Endothelial cell of umbilical vein (primary cell): ENCODE data around the gene AIRE. TPM values are rescaled to one million over a fixed set of nuclear protein-coding genes. Genes with fewer than 3 reads are reported as not detected.

ENCODE experiments used
- BruUV-seq: library from RNA; stranded (reverse); fragments of 400-500 nt; replicated peaks from 2 replicates; lab custom pipeline; 2021; lab: Mats Ljungman, UMichigan
- CTCF ChIA-PET: fragments of 300-600, 350-600 bp; sonication (Branson Sonifier 250); formaldehyde crosslinking; loops from one replicate; lab custom pipeline; 2021; ENCODE audit warnings: antibody characterized with exemption, inconsistent platforms; lab: Charles Lee
- POLR2A ChIA-PET: fragments of 300-600, 350-600 bp; sonication (Branson Sonifier 250); formaldehyde crosslinking; loops from one replicate; lab custom pipeline; 2021; ENCODE audit warnings: antibody characterized with exemption, inconsistent platforms; lab: Charles Lee
- DNase-seq: peaks from one replicate; pipeline ENCODE4 v3.0.0-alpha.2; 2011; ENCODE audit warnings: low read depth, low spot score
- FAIRE-seq: peaks from 2 replicates; lab custom pipeline; 2011; peaks lifted over from hg19 to GRCh38; lab: Jason Lieb, UNC
- H2AFZ ChIP-seq: 2 replicates; pipeline ENCODE4 v1.6.0; 2012; ENCODE audit warnings: low read depth, low read length, control low read depth, inconsistent platforms
- H3K27ac ChIP-seq: 2 replicates; pipeline ENCODE4 v1.5.1; 2011; ENCODE audit warnings: low read depth, mild to moderate bottlenecking, control low read depth, low read length, moderate library complexity; ENCODE audit not compliant: insufficient read depth
- H3K27me3 ChIP-seq, 2 experiments: 2 replicates each; pipeline versions ENCODE4 v1.6.0 to v1.6.1; 2011; ENCODE audit warnings: low read length in 2 of 2, mixed read lengths in 1 of 2; ENCODE audit not compliant: control insufficient read depth in 2 of 2, insufficient read depth in 2 of 2
- H3K36me3 ChIP-seq, 2 experiments: 2 replicates in 1 of 2; 3 replicates in 1 of 2; pipeline ENCODE4 v1.5.1; 2011; ENCODE audit warnings: low read length in 2 of 2, mild to moderate bottlenecking in 1 of 2, moderate library complexity in 1 of 2; ENCODE audit not compliant: control insufficient read depth in 2 of 2, insufficient read depth in 2 of 2; ENCODE audit errors: extremely low read depth in 1 of 2
- H3K4me1 ChIP-seq: 3 replicates; pipeline ENCODE4 v1.5.1; 2011; ENCODE audit warnings: mild to moderate bottlenecking, low read length; ENCODE audit not compliant: control insufficient read depth, insufficient read depth; ENCODE audit errors: extremely low read depth
- H3K4me2 ChIP-seq: 2 replicates; pipeline ENCODE4 v1.6.1; 2011; ENCODE audit warnings: low read length, control low read depth, mixed read lengths; ENCODE audit not compliant: insufficient read depth
- H3K4me3 ChIP-seq, 3 experiments: fragments of 200-600 bp in 1 of 3; sonication (generic), shearing (Covaris generic) in 1 of 3; replicated peaks in 1 of 3; 2 replicates each; pipeline ENCODE4 v1.5.1; 2011 to 2016; ENCODE audit warnings: control low read depth in 3 of 3, low read length in 3 of 3, mild to moderate bottlenecking in 2 of 3, inconsistent platforms in 1 of 3, low read depth in 1 of 3, moderate library complexity in 1 of 3; ENCODE audit not compliant: insufficient read depth in 1 of 3
- H3K79me2 ChIP-seq: 2 replicates; pipeline ENCODE4 v1.6.0; 2012; ENCODE audit warnings: low read length, inconsistent platforms; ENCODE audit not compliant: control insufficient read depth, insufficient read depth
- H3K9ac ChIP-seq: replicated peaks from 2 replicates; pipeline ENCODE3; 2011; ENCODE audit warnings: low read length, control low read depth; ENCODE audit not compliant: insufficient read depth; ENCODE audit errors: extremely low read depth
- H3K9me1 ChIP-seq: replicated peaks from 3 replicates; pipeline ENCODE4 v1.6.0; 2011; ENCODE audit warnings: mild to moderate bottlenecking, low read length; ENCODE audit not compliant: control insufficient read depth, insufficient read depth; ENCODE audit errors: extremely low read depth
- H3K9me3 ChIP-seq: replicated peaks from 2 replicates; pipeline ENCODE4 v1.5.1; 2012; ENCODE audit warnings: low read length, inconsistent platforms; ENCODE audit not compliant: control insufficient read depth, insufficient read depth
- H4K20me1 ChIP-seq: replicated peaks from 2 replicates; pipeline ENCODE3; 2011; ENCODE audit warnings: mild to moderate bottlenecking, low read length; ENCODE audit not compliant: control insufficient read depth, insufficient read depth; ENCODE audit errors: extremely low read depth
- CTCF ChIP-seq, 2 donors: IDR thresholded peaks; 1 replicate in 1 of 2; 2 replicates in 1 of 2; pipeline ENCODE4 v1.5.1; 2011; ENCODE audit warnings: low read length in 2 of 2, mild to moderate bottlenecking in 2 of 2, moderate library complexity in 2 of 2, control low read depth in 1 of 2, inconsistent platforms in 1 of 2, low read depth in 1 of 2; ENCODE audit not compliant: insufficient read depth in 1 of 2; ENCODE audit errors: extremely low read depth in 1 of 2
- FOS ChIP-seq: IDR thresholded peaks from 2 replicates; pipeline ENCODE4 v1.6.1; 2011; ENCODE audit warnings: mild to moderate bottlenecking, low read length, moderate library complexity, borderline replicate concordance; ENCODE audit not compliant: insufficient read depth
- GATA2 ChIP-seq: IDR thresholded peaks from 2 replicates; pipeline ENCODE4 v1.7.0; 2011; ENCODE audit warnings: low read depth, mild to moderate bottlenecking, moderate library complexity, mixed read lengths, low read length; ENCODE audit not compliant: insufficient read length, insufficient read depth
- MAX ChIP-seq: IDR thresholded peaks from 2 replicates; pipeline ENCODE4 v1.6.1; 2011; ENCODE audit not compliant: insufficient read depth, insufficient read length
- MYC ChIP-seq: IDR thresholded peaks from one replicate; pipeline ENCODE4 v1.6.1; 2011; ENCODE audit warnings: mild to moderate bottlenecking, low read depth, low read length
- POLR2A ChIP-seq: IDR thresholded peaks from 2 replicates; pipeline ENCODE4 v1.6.1; 2012; ENCODE audit warnings: low read depth, mild to moderate bottlenecking, control low read depth, low read length
- POLR2AphosphoS5 ChIP-seq: IDR thresholded peaks from 2 replicates; pipeline ENCODE4 v1.6.1; 2012; ENCODE audit warnings: low read depth, mild to moderate bottlenecking, control low read depth, low read length, moderate library complexity; ENCODE audit not compliant: insufficient read depth
- dilution Hi-C: fragments of 300-500 bp; cut with MboI; formaldehyde crosslinking; loops from one replicate; pipeline ENCODE4 v1.15.0; 2019; ENCODE audit warnings: low sequenced_read_pairs; ENCODE audit not compliant: extremely low pct_ligation_motif_present
- intact Hi-C: fragments of 100-400 bp; cut with micrococcal nuclease; formaldehyde crosslinking; loops from one replicate; pipeline ENCODE4 v1.10.0; 2022
- polyA plus RNA-seq, 4 experiments: library from polyadenylated mRNA; depleted of rRNA in 3 of 4; stranded (reverse) in 3 of 4; unstranded in 1 of 4; fragments of >200 nt; gene quantifications; 2 replicates each; pipeline versions ENCODE4 v1.2.1 to v1.2.3, GENCODE V29; 2011 to 2012; ENCODE audit warnings: missing spikeins in 1 of 4
- total RNA-seq: library from RNA; stranded (reverse); gene quantifications from 2 replicates; pipeline ENCODE4 v1.2.3, GENCODE V29; 2021

Gene AIRE
- total and polyA plus RNA-seq, 2 donors (not counting 3 experiments of a cell fraction or from before 2014, with no cell fraction given) = 0.04 to 0.11 TPM

- no TSS peak for BruUV-seq
- no peaks in the 10 kb centered on the region for H3K36me3 ChIP-seq
- peak overlapping the region; percentile 43 to 57 (median 56) for H3K4me3 ChIP-seq
- CTCF ChIA-PET = interaction anchor here (1.2 kb wide), 1 partner anchor 25 kb away, joined by 3 read pairs; no protein-coding TSS in a partner anchor
- peak overlapping the region; percentile 53 for H3K27ac ChIP-seq
- H3K9ac ChIP-seq = peak overlapping the region; percentile 54
- dilution Hi-C loops = no loop called here
- H3K4me1 ChIP-seq = peaks cover 12% of the 10 kb centered on the region
- no peaks in the 10 kb centered on the region for H3K9me3 ChIP-seq
- intact Hi-C loops = no loop called here
- peak overlapping the region; percentile 92 for H2AFZ ChIP-seq
- FAIRE-seq (no peak), DNase-seq (peak; percentile 11)
- POLR2A ChIA-PET = no interaction called here
- no peaks in the 10 kb centered on the region for H4K20me1 ChIP-seq
- H3K9me1 ChIP-seq = no peaks in the 10 kb centered on the region
- TF ChIP-seq GATA2 = no peak
- no peak for TF ChIP-seq MYC
- peak overlapping the region; percentile 65 for H3K4me2 ChIP-seq
- peaks cover 27% of the 10 kb centered on the region for H3K79me2 ChIP-seq
- H3K27me3 ChIP-seq = no peaks in the 10 kb centered on the region
Observed at GRCh38 chr21:44299085-44299457, 13.4 kb downstream of the AIRE start.

- Histone ChIP-seq H3K27ac (peak within 1 kb of the TSS; percentile 68), H4K20me1 (no peaks in the 10 kb centered on the region), H3K27me3 (no peaks in the 10 kb centered on the region), H3K4me3 (peak within 1 kb of the TSS; percentile 57 to 82 (median 65)), H3K9ac (peak within 1 kb of the TSS; percentile 79), H2AFZ (peak within 1 kb of the TSS; percentile 92), H3K4me1 (peaks cover 12% of the 10 kb centered on the region), H3K4me2 (peak within 1 kb of the TSS; percentile 77), H3K9me1 (no peaks in the 10 kb centered on the region), H3K79me2 (peaks cover 32% of the 10 kb centered on the region), H3K9me3 (no peaks in the 10 kb centered on the region), H3K36me3 (no peaks in the 10 kb centered on the region)
- TF ChIP-seq FOS (no peak), MAX (no peak), POLR2AphosphoS5 (peak; percentile 52), CTCF (IDR thresholded peaks at IDR 0.05; ENCODE audit: extremely low read depth in 1 of 2, insufficient read depth in 1 of 2, low read depth in 1 of 2, low read length in 2 of 2) (no peak), POLR2A (peak; percentile 51)
- FAIRE-seq (no peak), DNase-seq (peak; percentile 38)
- ChIA-PET POLR2A (no interaction called here), CTCF (interaction anchor here (1.0 to 1.2 kb wide), 2 partner anchors 25 to 286 kb away, joined by 3 read pairs; no protein-coding TSS in a partner anchor)
- BruUV-seq = TSS peak; percentile 59
- dilution Hi-C loops = no loop called here
- intact Hi-C loops = no loop called here
Observed at GRCh38 chr21:44299458-44300261, 14.0 kb downstream of the AIRE start, which contains the start of gene PFKL. Gene PFKL, plus strand, starts transcription at chr21:44300053. Its CDS starts 53 bp downstream, at chr21:44300106.
